Measurements from ENCODE around the gene CYP19A1. TPM values are rescaled to one million over a fixed set of nuclear protein-coding genes. Genes with fewer than 3 reads are reported as not detected.

The CYP19A1 gene
- polyA plus RNA-seq, 1 of the 3 experiments (the other 2 are of a cell fraction) = 0.03 TPM

DNA sequence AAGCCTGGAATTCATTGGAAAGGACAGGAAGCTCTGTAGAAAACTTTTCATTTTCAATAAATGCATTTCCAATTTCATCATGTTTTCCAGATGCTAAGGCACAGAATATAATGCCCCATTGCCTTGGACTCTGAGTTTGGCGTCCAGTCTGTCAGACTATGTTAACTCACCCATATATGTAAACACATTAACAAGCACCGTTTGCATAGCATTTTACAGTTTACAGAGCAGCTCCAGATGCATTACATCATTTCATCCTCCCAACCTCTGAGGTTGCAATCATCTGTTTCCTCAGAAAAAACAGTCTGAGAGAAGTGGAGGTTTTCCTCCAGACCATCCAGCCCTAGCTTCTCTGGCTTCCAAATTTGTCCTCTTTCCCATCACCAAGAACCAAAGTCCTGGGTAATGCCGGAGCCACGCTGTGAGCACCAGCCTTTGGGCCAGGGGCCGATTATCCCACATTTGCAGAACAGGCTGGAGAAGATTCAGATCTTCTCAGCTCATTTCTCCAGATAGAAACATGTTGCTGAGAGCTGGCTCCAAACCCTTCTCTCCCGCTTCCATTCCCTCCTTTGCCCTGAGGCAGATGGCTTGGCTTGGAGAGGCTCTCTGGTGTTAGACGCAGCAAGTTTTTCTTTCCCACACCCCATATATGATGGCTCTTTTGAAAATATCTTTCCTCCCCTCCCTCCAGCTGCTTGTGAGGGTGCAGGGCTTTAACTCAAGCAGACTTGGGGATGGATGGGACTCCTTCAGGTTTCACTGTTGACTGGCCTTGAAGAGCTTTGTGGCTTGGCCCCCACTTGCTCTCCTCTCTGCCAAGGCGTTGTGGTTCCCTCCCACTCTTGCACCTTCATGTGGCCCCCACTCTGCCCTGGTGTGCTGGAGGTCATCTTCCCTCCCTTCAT lies 26.0 kb downstream of the CYP19A1 start:
- Histone ChIP-seq H3K27ac (ENCODE audit: low read depth in 2 of 2, low read length in 1 of 2) (no peak overlapping the region), H3K4me1 (ENCODE audit: control insufficient read depth in 1 of 2, insufficient read depth in 2 of 2, low read depth in 1 of 2, low read length in 1 of 2) (no peaks in the 10 kb centered on the region; a peak in 1 of 4 replicates), H4K20me1 (ENCODE audit: insufficient read depth) (no peaks in the 10 kb centered on the region), H2AFZ (ENCODE audit: low read depth) (no peak overlapping the region), H3K79me2 (ENCODE audit: insufficient read depth) (no peaks in the 10 kb centered on the region), H3K36me3 (replicated peaks in 1 of 2; ENCODE audit: control insufficient read depth in 1 of 2, insufficient read depth in 2 of 2, low read length in 1 of 2) (no peaks in the 10 kb centered on the region), H3K9ac (no peak overlapping the region), H3K9me3 (no peaks in the 10 kb centered on the region), H3K9me2 (no peaks in the 10 kb centered on the region), H3K4me3 (ENCODE audit: low read depth in 2 of 2, low read length in 1 of 2) (no peak overlapping the region), H3K27me3 (ENCODE audit: insufficient read depth) (no peaks in the 10 kb centered on the region), H3F3A (replicated peaks; ENCODE audit: insufficient read depth) (no peaks in the 10 kb centered on the region), H3K4me2 (no peak overlapping the region)
- ChIA-PET POLR2A (no interaction called here), CTCF (interaction anchor here (0.8 to 2.2 kb wide), 6 partner anchors 14 to 149 kb away, joined by 3 to 7 read pairs (median 5); no protein-coding TSS in a partner anchor)
- TF ChIP-seq RFX5 (IDR thresholded peaks at IDR 0.05; ENCODE audit: low read length) (no peak), USF1 (IDR thresholded peaks at IDR 0.05; ENCODE audit: borderline replicate concordance, low read depth) (no peak), TAF1 (IDR thresholded peaks at IDR 0.05; ENCODE audit: borderline replicate concordance, low read depth, low read length) (no peak), CTCF (IDR thresholded peaks at IDR 0.05) (no peak), EZH2phosphoT487 (IDR thresholded peaks at IDR 0.05; ENCODE audit: borderline replicate concordance, low read depth) (no peak), TEAD4 (IDR thresholded peaks at IDR 0.05; ENCODE audit: borderline replicate concordance, insufficient read depth) (no peak), MXI1 (IDR thresholded peaks at IDR 0.05; ENCODE audit: low read depth, low read length) (no peak), GATA2 (CRISPR knock-in tag; IDR thresholded peaks at IDR 0.05) (no peak), SMC3 (IDR thresholded peaks at IDR 0.05; ENCODE audit: low read depth, low read length) (no peak), EP300 (IDR thresholded peaks at IDR 0.05; ENCODE audit: borderline replicate concordance in 1 of 2, low read depth in 1 of 2, low read length in 1 of 2) (no peak), FOSL2 (IDR thresholded peaks at IDR 0.05; ENCODE audit: borderline replicate concordance, low read depth) (no peak), CHD2 (IDR thresholded peaks at IDR 0.05; ENCODE audit: low read length, partially characterized antibody) (no peak), ELF1 (IDR thresholded peaks at IDR 0.05) (no peak), MEF2A (IDR thresholded peaks at IDR 0.05; ENCODE audit: borderline replicate concordance, low read depth) (no peak)
- WGBS (ENCODE audit: low lambda C conversion rate) = 48% methylated on average over 8 of the region's 8 CpGs
- no peak for DNase-seq

Data from SK-N-SH (cell line).